ENCODE data around the gene SLC13A3. TPM values are rescaled to one million over a fixed set of nuclear protein-coding genes. Genes with fewer than 3 reads are reported as not detected.

The SLC13A3 gene
- total and polyA plus RNA-seq, 2 donors from 2014 or later: 31.5 to 241 TPM

DNA sequence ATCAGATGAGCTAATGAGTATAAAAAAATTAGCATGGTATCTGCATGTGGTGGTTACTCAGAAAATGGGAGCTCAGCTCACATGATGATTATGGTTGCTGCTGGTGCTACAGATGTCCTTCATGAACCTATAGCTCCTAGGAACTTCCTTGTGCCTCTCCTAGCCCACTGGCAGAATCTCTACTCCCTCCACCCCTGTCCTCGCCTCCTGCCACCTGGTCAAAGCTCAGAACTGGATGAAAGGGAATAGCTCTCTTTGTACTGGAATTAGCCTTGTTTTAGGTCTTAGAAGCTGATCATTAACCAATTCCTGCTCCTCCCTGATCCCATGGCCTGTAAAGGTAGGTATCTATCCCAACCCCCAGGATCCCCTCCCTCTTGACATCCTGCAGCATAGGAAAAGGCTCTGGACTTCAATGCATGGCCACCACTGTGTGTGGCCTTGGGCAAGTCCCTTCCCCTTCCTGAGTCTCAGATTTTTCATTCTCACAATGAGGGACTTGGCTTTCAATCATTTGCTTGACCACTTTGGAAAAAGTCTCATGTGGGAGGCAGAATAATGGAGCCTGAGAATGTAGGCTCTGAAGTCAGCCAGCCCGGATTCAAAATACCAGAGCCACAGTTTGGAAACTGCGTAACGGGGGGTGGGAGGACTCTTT, 43.9 kb downstream of the SLC13A3 start:
- no peak for FAIRE-seq

DNA sequence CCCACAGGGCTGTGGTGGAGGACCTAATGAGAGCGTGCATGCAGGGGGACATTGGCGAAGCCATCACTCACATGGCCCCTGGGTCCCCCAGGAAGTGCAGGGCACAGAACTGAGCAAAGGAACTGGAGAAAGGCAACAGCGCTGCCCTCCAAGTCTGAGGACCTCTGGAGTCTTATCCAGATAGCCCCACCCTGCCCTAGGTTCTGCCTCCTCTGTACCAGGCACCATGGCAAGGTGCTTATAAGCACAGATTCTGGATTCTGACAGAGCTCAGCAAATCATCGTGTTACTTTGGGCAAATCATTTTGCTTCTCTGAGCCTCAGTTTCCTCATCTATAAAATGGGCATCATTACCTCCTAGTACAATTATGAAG, 44.5 kb downstream of the SLC13A3 start:
- H3K36me3 ChIP-seq (ENCODE audit: control insufficient read depth in 2 of 3, insufficient read depth in 3 of 3, low read length in 3 of 3): peaks cover 0 to 27% (median 9%) of the 10 kb centered on the region in 3 donors
- DNase-seq: no peak
- TF ChIP-seq, protein P1, sequence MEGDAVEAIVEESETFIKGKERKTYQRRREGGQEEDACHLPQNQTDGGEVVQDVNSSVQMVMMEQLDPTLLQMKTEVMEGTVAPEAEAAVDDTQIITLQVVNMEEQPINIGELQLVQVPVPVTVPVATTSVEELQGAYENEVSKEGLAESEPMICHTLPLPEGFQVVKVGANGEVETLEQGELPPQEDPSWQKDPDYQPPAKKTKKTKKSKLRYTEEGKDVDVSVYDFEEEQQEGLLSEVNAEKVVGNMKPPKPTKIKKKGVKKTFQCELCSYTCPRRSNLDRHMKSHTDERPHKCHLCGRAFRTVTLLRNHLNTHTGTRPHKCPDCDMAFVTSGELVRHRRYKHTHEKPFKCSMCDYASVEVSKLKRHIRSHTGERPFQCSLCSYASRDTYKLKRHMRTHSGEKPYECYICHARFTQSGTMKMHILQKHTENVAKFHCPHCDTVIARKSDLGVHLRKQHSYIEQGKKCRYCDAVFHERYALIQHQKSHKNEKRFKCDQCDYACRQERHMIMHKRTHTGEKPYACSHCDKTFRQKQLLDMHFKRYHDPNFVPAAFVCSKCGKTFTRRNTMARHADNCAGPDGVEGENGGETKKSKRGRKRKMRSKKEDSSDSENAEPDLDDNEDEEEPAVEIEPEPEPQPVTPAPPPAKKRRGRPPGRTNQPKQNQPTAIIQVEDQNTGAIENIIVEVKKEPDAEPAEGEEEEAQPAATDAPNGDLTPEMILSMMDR (IDR thresholded peaks at IDR 0.05; ENCODE audit: borderline replicate concordance, extremely low read depth, insufficient read depth): no peak
- intact Hi-C loops (cut with DNase I): no loop called here
- H3K9ac ChIP-seq (ENCODE audit: low read length in 3 of 3): no peak overlapping the region
- no peaks in the 10 kb centered on the region for H3K9me3 ChIP-seq (ENCODE audit: control insufficient read depth in 2 of 3, insufficient read depth in 1 of 3, low read length in 3 of 3)
- H3K4me1 ChIP-seq (ENCODE audit: control insufficient read depth in 2 of 3, insufficient read depth in 2 of 3, low read depth in 1 of 3, low read length in 3 of 3): peaks cover 0 to 21% (median 2%) of the 10 kb centered on the region in 3 donors
- H3K27me3 ChIP-seq (ENCODE audit: control insufficient read depth, insufficient read depth, low read length): no peaks in the 10 kb centered on the region
- no peak overlapping the region for H3K4me3 ChIP-seq (ENCODE audit: low read length in 3 of 3)
- peak overlapping the region; percentile 4 to 77 for H3K27ac ChIP-seq (ENCODE audit: low read depth in 2 of 2, low read length in 2 of 2)
- FAIRE-seq: no peak

More for the DNA sequence above, 43.9 kb downstream of the SLC13A3 start:
- DNase-seq: peak in 1 of 5 donors; percentile 3
- peaks cover 0 to 27% (median 9%) of the 10 kb centered on the region in 3 donors for H3K36me3 ChIP-seq (ENCODE audit: control insufficient read depth in 2 of 3, insufficient read depth in 3 of 3, low read length in 3 of 3)
- H3K4me3 ChIP-seq (ENCODE audit: low read length in 3 of 3): no peak overlapping the region
- no peak overlapping the region for H3K9ac ChIP-seq (ENCODE audit: low read length in 3 of 3)
- H3K4me1 ChIP-seq (ENCODE audit: control insufficient read depth in 2 of 3, insufficient read depth in 2 of 3, low read depth in 1 of 3, low read length in 3 of 3): peaks cover 0 to 21% (median 2%) of the 10 kb centered on the region in 3 donors
- intact Hi-C loops (cut with DNase I): no loop called here
- TF ChIP-seq, protein P1 (IDR thresholded peaks at IDR 0.05; ENCODE audit: borderline replicate concordance, extremely low read depth, insufficient read depth): no peak
- H3K27me3 ChIP-seq (ENCODE audit: control insufficient read depth, insufficient read depth, low read length): no peaks in the 10 kb centered on the region
- H3K27ac ChIP-seq (ENCODE audit: low read depth in 2 of 2, low read length in 2 of 2): peak overlapping the region; percentile 12 to 77
- H3K9me3 ChIP-seq (ENCODE audit: control insufficient read depth in 2 of 3, insufficient read depth in 1 of 3, low read length in 3 of 3): no peaks in the 10 kb centered on the region

DNA sequence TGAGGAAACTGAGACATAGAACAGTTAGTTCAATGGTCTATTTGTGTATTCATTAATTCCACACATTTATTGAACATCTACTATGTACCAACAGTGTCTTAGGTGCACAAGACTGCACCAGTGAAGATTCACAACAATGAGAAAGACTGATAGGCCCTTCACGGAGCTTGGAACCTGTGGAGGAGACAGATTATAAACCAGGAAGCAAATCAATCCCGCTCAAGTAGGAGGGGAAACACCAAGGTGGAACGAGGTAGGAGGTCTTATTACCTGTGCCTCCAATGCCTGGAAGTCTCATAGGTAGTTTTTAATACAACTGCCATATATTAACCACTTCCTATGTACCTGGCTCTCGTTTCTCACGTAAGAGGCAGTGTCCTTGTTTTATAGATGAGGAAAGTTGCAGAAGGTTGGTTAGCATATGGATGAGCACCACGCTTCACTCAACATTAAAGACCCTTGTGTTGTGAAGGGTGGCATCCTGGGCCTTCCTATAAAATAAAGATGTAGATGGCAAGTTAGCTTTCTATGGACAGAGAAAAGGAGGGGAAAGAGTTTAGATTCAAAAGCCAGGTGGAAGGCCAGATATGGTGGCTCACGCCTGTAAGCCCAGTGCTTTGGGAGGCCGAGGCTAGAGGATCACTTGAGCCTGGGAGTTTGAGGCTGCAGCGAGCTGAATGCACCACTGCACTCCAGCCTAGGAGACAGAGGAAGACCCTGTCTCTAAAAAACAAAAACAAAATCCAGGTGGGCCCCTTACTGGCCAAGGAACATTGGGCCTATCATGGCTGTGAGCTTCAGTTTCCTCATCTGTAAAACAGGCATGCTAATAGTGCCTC, 45.1 kb downstream of the SLC13A3 start:
- peak overlapping the region; percentile 66 to 77 for H3K27ac ChIP-seq (ENCODE audit: low read depth in 2 of 2, low read length in 2 of 2)
- no peak overlapping the region for H3K9ac ChIP-seq (ENCODE audit: low read length in 3 of 3)
- DNase-seq: no peak
- H3K4me1 ChIP-seq (ENCODE audit: control insufficient read depth in 2 of 3, insufficient read depth in 2 of 3, low read depth in 1 of 3, low read length in 3 of 3): peaks cover 0 to 21% (median 2%) of the 10 kb centered on the region in 3 donors
- intact Hi-C loops (cut with DNase I): no loop called here
- H3K4me3 ChIP-seq (ENCODE audit: low read length in 3 of 3): no peak overlapping the region
- H3K27me3 ChIP-seq (ENCODE audit: control insufficient read depth, insufficient read depth, low read length): no peaks in the 10 kb centered on the region
- TF ChIP-seq, protein P1 (IDR thresholded peaks at IDR 0.05; ENCODE audit: borderline replicate concordance, extremely low read depth, insufficient read depth): no peak
- FAIRE-seq: no peak
- peaks cover 0 to 27% (median 5%) of the 10 kb centered on the region in 3 donors for H3K36me3 ChIP-seq (ENCODE audit: control insufficient read depth in 2 of 3, insufficient read depth in 3 of 3, low read length in 3 of 3)
- no peaks in the 10 kb centered on the region for H3K9me3 ChIP-seq (ENCODE audit: control insufficient read depth in 2 of 3, insufficient read depth in 1 of 3, low read length in 3 of 3)
